HepG2 (cell line): Measurements from ENCODE around the gene RILPL1. TPM values are rescaled to one million over a fixed set of nuclear protein-coding genes. Genes with fewer than 3 reads are reported as not detected.

Experiments
- ATAC-seq: fragments of 200-7000 bp; cut with Tn5 transposase; 3 replicates; pipeline ENCODE4 v1.9.1; 2020; ENCODE audit warnings: mild to moderate bottlenecking, moderate library complexity
- BruUV-seq: library from RNA; stranded (reverse); fragments of 400-500 nt; replicated peaks from 2 replicates; lab custom pipeline; 2021; lab: Mats Ljungman, UMichigan
- CTCF ChIA-PET: fragments of 300-600 bp; formaldehyde crosslinking; extraction: SDS; loops from one replicate; lab custom pipeline; 2021; ENCODE audit warnings: low total read pairs, inconsistent platforms, low intra/inter-chr PET ratio; lab: Yijun Ruan, JAX
- POLR2A ChIA-PET: fragments of 350-600 bp; sonication (Branson Sonifier 250); formaldehyde crosslinking; loops from one replicate; lab custom pipeline; 2020; ENCODE audit warnings: antibody characterized with exemption, inconsistent platforms; lab: Yijun Ruan, JAX
- DNase-seq: peaks from one replicate; pipeline ENCODE4 v3.0.0-alpha.2; 2015; ENCODE audit warnings: low spot score
- FAIRE-seq: peaks from 3 replicates; lab custom pipeline; 2011; peaks lifted over from hg19 to GRCh38; lab: Jason Lieb, UNC
- H2AFZ ChIP-seq: one replicate; pipeline ENCODE4 v1.6.1; 2011; ENCODE audit warnings: low read length, inconsistent platforms
- H3K27ac ChIP-seq: fragments of 300-600 bp; 3 replicates; pipeline ENCODE4 v1.8.0; 2011; ENCODE audit warnings: mixed run types, mild to moderate bottlenecking, mixed read lengths, low read length, inconsistent platforms; ENCODE audit not compliant: insufficient read depth; ENCODE audit errors: extremely low read length
- H3K27me3 ChIP-seq, 2 experiments: fragments of 200-600 bp in 1 of 2; 2 replicates in 1 of 2; 3 replicates in 1 of 2; pipeline versions ENCODE4 v1.6.0 to v1.8.0; 2011; ENCODE audit warnings: low read length in 2 of 2, mild to moderate bottlenecking in 2 of 2, moderate library complexity in 2 of 2, inconsistent platforms in 1 of 2; ENCODE audit not compliant: insufficient read depth in 2 of 2, control insufficient read depth in 1 of 2
- H3K36me3 ChIP-seq, 2 experiments: fragments of 200-600 bp in 1 of 2; replicated peaks in 1 of 2; 2 replicates in 1 of 2; 3 replicates in 1 of 2; pipeline versions ENCODE4 v1.5.1 to v1.8.0; 2011; ENCODE audit warnings: low read length in 2 of 2, inconsistent platforms in 1 of 2; ENCODE audit not compliant: insufficient read depth in 2 of 2, control insufficient read depth in 1 of 2
- H3K4me1 ChIP-seq: 2 replicates; pipeline ENCODE4 v1.5.1; 2012; ENCODE audit warnings: low read length, inconsistent platforms; ENCODE audit not compliant: insufficient read depth
- H3K4me2 ChIP-seq: 2 replicates; pipeline ENCODE4 v1.6.0; 2011; ENCODE audit warnings: low read depth, low read length, inconsistent platforms
- H3K4me3 ChIP-seq, 3 experiments: fragments of 200-600 bp in 1 of 3; sonication (generic), shearing (Covaris generic) in 1 of 3; replicated peaks in 1 of 3; 2 replicates each; pipeline ENCODE4 v1.5.1; 2011 to 2016; ENCODE audit warnings: low read length in 3 of 3, inconsistent platforms in 2 of 3, low read depth in 2 of 3, mild to moderate bottlenecking in 2 of 3, control low read depth in 1 of 3, mixed read lengths in 1 of 3; ENCODE audit not compliant: insufficient read depth in 1 of 3
- H3K79me2 ChIP-seq: one replicate; pipeline ENCODE4 v1.6.1; 2011; ENCODE audit warnings: low read length, inconsistent platforms; ENCODE audit not compliant: insufficient read depth
- H3K9ac ChIP-seq: 2 replicates; pipeline ENCODE4 v1.6.0; 2011; ENCODE audit warnings: mild to moderate bottlenecking, low read depth, low read length, inconsistent platforms; ENCODE audit not compliant: insufficient read depth
- H3K9me3 ChIP-seq: 2 replicates; pipeline ENCODE4 v1.5.1; 2012; ENCODE audit warnings: mild to moderate bottlenecking, low read length
- H4K20me1 ChIP-seq: 2 replicates; pipeline ENCODE4 v1.6.0; 2011; ENCODE audit warnings: inconsistent platforms, mild to moderate bottlenecking, low read length, moderate library complexity; ENCODE audit not compliant: insufficient read depth
- CEBPZ ChIP-seq: IDR thresholded peaks from 2 replicates; pipeline ENCODE4 v1.6.1; 2012; ENCODE audit warnings: low read length, improper control_type of control experiment
- E2F1 ChIP-seq: sonication (generic); formaldehyde crosslinking; IDR thresholded peaks from 2 replicates; pipeline ENCODE4 v1.5.0; 2020; ENCODE audit warnings: missing genetic modification reagents
- SMYD3 ChIP-seq: sonication (generic); formaldehyde crosslinking; IDR thresholded peaks from 2 replicates; pipeline ENCODE4 v1.8.1; 2023; ENCODE audit warnings: mild to moderate bottlenecking, missing genetic modification reagents
- ZFP62 ChIP-seq: sonication (generic); formaldehyde crosslinking; IDR thresholded peaks from 2 replicates; pipeline ENCODE4 v1.4.0; 2020; ENCODE audit warnings: missing genetic modification reagents
- ZNF430 ChIP-seq: sonication (generic); formaldehyde crosslinking; IDR thresholded peaks from 2 replicates; pipeline ENCODE4 v1.9.0; 2021; ENCODE audit warnings: mild to moderate bottlenecking, missing genetic modification reagents
- ZNF484 ChIP-seq: sonication (generic); formaldehyde crosslinking; IDR thresholded peaks from 2 replicates; pipeline ENCODE4 v1.5.1; 2020; ENCODE audit warnings: mild to moderate bottlenecking, low read depth, missing genetic modification reagents, borderline replicate concordance
- ZNF749 ChIP-seq: sonication (generic); formaldehyde crosslinking; IDR thresholded peaks from 2 replicates; pipeline ENCODE4 v1.8.0; 2022; ENCODE audit warnings: mild to moderate bottlenecking, missing genetic modification reagents, moderate library complexity, borderline replicate concordance
- ZNF777 ChIP-seq: sonication (generic); formaldehyde crosslinking; IDR thresholded peaks from 2 replicates; pipeline ENCODE4 v1.4.0; 2020; ENCODE audit warnings: missing genetic modification reagents
- WGBS: methylation state at CpG from one replicate; pipeline ENCODE4 v1.1.6; 2017; ENCODE audit warnings: low lambda C conversion rate; 5-methylcytosine and 5-hydroxymethylcytosine counted together
- in situ Hi-C: cut with HindIII; loops from 2 replicates; pipeline ENCODE4 v1.10.0; 2017; ENCODE audit warnings: low pct_unique_long_range_greater_than_20kb; ENCODE audit not compliant: extremely low pct_ligation_motif_present
- intact Hi-C: fragments of 100-400 bp; cut with micrococcal nuclease; formaldehyde crosslinking; loops from one replicate; pipeline ENCODE4 v1.10.0; 2022; ENCODE audit not compliant: unreplicated experiment
- polyA plus RNA-seq, 8 experiments: library from polyadenylated mRNA; depleted of rRNA in 3 of 8; stranded (reverse) in 7 of 8; unstranded in 1 of 8; fragments of >200 nt; fragmentation: Illumina TruSeq in 4 of 8; extraction: Trizol in 4 of 8; gene quantifications; 2 replicates each; pipeline versions ENCODE4 v1.2.1 to v1.2.3, GENCODE V29; 2011 to 2016; ENCODE audit warnings: low read depth in 4 of 8, missing spikeins in 1 of 8, mixed read lengths in 1 of 8; ENCODE audit not compliant: insufficient read depth in 1 of 8
- total RNA-seq, 5 experiments: library from RNA; depleted of rRNA; stranded (reverse); fragments of >200 nt; fragmentation: Illumina TruSeq; extraction: Trizol; gene quantifications; 2 replicates each; pipeline ENCODE4 v1.2.3, GENCODE V29; 2016; ENCODE audit warnings: low read depth in 1 of 5

Gene RILPL1
- total and polyA plus RNA-seq, 2 of the 13 experiments (the other 11 are each of a cell fraction or from before 2014, with no cell fraction given) = 5.8 to 28.4 TPM

- 0 out of 2 replicates have a peak, but pooled peaks cover 3% of the 10 kb centered on the region for H4K20me1 ChIP-seq
- no peak overlapping the region for H3K27ac ChIP-seq
- no peak for ATAC-seq
- H3K9me3 ChIP-seq = no peaks in the 10 kb centered on the region
- H3K4me1 ChIP-seq = peaks cover 18% of the 10 kb centered on the region
- H2AFZ ChIP-seq = no peak overlapping the region
- 95% methylated on average over 4 of the region's 4 CpGs for WGBS
- intact Hi-C loops (no loop called here), in situ Hi-C loops (loop anchor here (5.0 kb wide), 1 partner anchor 48 kb away; the partner anchor contains the start of gene RILPL1)
- no peak overlapping the region for H3K9ac ChIP-seq
- no peak for FAIRE-seq
- ChIA-PET POLR2A (no interaction called here), CTCF (interaction anchor here (2.6 kb wide), 1 partner anchor 47 kb away, joined by 9 read pairs; the partner anchor contains the start of gene RILPL1)
- H3K4me3 ChIP-seq = no peak overlapping the region
- peaks cover 30% of the 10 kb centered on the region for H3K79me2 ChIP-seq
- no peaks in the 10 kb centered on the region for H3K27me3 ChIP-seq
- no peak overlapping the region for H3K4me2 ChIP-seq
- DNase-seq = no peak
- TF ChIP-seq ZNF777 (CRISPR knock-in tag) (no peak), ZNF430 (CRISPR knock-in tag) (no peak), ZFP62 (CRISPR knock-in tag) (no peak), CEBPZ (no peak), SMYD3 (CRISPR knock-in tag) (no peak), ZNF484 (no peak), E2F1 (CRISPR knock-in tag) (no peak), ZNF749 (CRISPR knock-in tag) (no peak)
- no peaks in the 10 kb centered on the region for H3K36me3 ChIP-seq
- no TSS peak for BruUV-seq
Observed at GRCh38 chr12:123580772-123581171, 47.3 kb upstream of the RILPL1 start.
